ENCODE data around the gene SMIM20. TPM values are rescaled to one million over a fixed set of nuclear protein-coding genes. Genes with fewer than 3 reads are reported as not detected.
"Not testable (repeated sequence)": the region's sequence is repeated elsewhere in the genome, so short reads cannot be mapped to it uniquely, and the experiment has no call there.

Gene SMIM20
- 10 to 100 TPM; 27.8 to 52.1 TPM for total RNA-seq

DNA sequence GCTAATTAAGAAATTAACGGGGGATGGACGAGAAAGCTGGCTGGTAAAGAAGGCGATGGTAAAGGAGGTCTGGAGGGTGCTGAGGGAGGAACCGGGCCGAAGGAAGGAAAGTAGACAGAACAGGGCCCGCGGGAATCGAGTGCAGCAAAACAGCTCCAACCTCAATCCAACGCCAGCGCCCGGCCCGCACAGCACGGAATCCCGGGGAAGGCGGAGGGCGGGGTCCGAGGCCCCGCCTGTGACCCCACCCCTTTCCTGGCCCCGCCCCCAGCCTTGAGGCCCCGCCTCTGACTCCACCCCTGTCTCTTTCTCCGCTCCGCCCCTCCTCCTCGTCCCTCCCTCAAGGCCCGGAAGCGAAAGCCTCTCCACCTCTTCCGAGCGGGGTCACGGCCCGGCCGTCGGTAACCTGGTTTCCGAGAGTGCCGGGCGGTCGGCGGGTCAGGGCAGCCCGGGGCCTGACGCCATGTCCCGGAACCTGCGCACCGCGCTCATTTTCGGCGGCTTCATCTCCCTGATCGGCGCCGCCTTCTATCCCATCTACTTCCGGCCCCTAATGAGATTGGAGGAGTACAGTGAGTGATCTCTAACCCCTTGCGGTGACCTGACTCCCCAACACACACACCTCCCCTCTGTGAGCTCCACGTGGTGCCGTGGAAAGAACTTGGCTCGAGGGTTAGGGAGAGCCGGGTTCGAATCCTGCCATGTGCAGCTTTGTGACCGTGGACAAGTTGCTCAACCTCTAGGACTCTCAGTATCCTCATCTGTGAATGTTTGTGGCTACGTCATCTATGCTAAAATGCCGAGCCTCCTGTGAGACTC is at the start of gene SMIM20:
SMIM20 (plus strand) TSS at position 370 of the 819 bp plus-strand sequence; CDS start at position 464, 94 bp downstream.
- H3K36me3 ChIP-seq = no peaks in the 10 kb centered on the region
- peak; percentile 91 for DNase-seq (ENCODE audit: low spot score)
- H3K27ac ChIP-seq = peak within 1 kb of the TSS; percentile 81 to 87
- H3K27me3 ChIP-seq = no peaks in the 10 kb centered on the region
- no peaks in the 10 kb centered on the region for H3K9me3 ChIP-seq
- H3K4me3 ChIP-seq = peak within 1 kb of the TSS; percentile 61 to 69
- TF ChIP-seq, protein P1, sequence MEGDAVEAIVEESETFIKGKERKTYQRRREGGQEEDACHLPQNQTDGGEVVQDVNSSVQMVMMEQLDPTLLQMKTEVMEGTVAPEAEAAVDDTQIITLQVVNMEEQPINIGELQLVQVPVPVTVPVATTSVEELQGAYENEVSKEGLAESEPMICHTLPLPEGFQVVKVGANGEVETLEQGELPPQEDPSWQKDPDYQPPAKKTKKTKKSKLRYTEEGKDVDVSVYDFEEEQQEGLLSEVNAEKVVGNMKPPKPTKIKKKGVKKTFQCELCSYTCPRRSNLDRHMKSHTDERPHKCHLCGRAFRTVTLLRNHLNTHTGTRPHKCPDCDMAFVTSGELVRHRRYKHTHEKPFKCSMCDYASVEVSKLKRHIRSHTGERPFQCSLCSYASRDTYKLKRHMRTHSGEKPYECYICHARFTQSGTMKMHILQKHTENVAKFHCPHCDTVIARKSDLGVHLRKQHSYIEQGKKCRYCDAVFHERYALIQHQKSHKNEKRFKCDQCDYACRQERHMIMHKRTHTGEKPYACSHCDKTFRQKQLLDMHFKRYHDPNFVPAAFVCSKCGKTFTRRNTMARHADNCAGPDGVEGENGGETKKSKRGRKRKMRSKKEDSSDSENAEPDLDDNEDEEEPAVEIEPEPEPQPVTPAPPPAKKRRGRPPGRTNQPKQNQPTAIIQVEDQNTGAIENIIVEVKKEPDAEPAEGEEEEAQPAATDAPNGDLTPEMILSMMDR (IDR thresholded peaks at IDR 0.05) = peak in 1 of 2 donors; percentile 19
- H3K4me1 ChIP-seq = peaks cover 0 to 22% of the 10 kb centered on the region in 2 donors

DNA sequence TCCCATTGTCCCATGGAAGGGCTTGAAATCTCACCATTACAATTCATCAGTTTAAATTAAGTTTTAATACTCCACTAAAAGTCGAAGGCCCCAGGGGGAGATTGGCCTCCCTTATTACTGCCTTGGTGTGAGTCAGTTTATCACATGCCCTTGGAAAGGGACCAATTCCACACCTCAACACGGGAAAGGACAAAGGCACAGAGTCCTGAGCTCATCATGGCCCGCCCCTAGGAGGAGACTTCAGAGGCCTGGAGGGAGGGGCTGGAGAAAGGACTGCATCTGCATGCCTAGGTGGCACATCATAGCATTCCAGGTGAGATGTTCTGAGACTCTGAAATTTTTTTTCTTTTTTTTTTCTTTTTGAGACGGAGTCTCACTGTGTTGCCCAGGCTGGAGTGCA is 48.4 kb upstream of the SMIM20 start:
- Histone ChIP-seq H3K9me3 (no peaks in the 10 kb centered on the region), H3K27me3 (no peaks in the 10 kb centered on the region), H3K4me1 (peaks cover 0 to 21% of the 10 kb centered on the region in 2 donors), H3K4me3 (no peak overlapping the region), H3K27ac (no peak overlapping the region), H3K36me3 (no peaks in the 10 kb centered on the region)
- TF ChIP-seq, protein P1 (IDR thresholded peaks at IDR 0.05) = no peak
- DNase-seq (ENCODE audit: low spot score) = no peak

DNA sequence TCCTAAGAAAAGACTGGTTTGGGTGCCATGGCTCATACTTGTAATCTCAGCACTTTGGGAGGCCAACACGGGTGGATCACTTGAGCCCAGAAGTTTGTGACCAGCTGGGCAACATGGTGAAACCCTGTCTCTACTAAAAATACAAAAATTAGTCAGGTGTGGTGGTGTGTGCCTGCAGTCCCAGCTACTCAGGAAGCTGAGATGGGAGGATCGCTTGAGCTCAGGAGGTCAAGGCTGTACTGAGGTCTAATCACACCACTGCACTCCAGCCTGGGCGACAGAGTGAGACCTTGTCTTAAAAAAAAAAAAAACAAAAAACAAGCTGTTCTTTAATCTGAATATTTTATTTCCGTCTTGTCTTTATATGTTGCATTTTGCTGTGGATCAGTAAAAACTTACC is 47.6 kb upstream of the SMIM20 start:
- peaks cover 0 to 18% of the 10 kb centered on the region in 2 donors for H3K4me1 ChIP-seq
- not testable (repeated sequence) for H3K27me3 ChIP-seq; H3K9me3 ChIP-seq; H3K36me3 ChIP-seq; H3K4me3 ChIP-seq; DNase-seq (ENCODE audit: low spot score); H3K27ac ChIP-seq

DNA sequence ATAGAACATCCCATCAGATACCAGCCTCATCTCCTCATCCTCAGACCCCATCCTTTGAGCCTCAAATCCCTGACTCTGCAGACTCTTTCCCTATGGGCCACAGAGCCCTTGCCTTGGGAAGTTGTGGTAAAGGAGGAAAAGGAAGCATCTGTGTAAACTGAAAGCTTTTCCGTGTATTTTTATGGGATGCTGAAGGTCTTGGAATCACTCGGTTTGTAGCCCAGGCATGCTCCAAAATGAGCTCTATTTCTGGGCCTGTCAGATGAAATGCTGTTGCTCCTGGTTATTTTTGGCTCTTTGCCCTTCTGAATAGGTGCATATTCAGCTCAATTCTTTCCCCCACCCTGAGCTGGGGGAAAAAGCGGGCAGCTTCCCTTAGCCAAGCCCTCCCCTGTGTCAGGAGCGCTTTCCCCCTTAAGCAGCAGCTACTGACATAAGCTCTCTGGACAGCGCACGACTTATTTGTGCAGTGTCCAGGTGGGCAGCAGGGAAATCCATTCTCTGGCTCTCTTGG is 46.2 kb upstream of the SMIM20 start:
- Histone ChIP-seq H3K9me3 (no peaks in the 10 kb centered on the region), H3K36me3 (no peaks in the 10 kb centered on the region), H3K27ac (no peak overlapping the region), H3K4me3 (no peak overlapping the region), H3K27me3 (no peaks in the 10 kb centered on the region), H3K4me1 (peaks cover 0 to 10% of the 10 kb centered on the region in 2 donors)
- TF ChIP-seq, protein P1 (IDR thresholded peaks at IDR 0.05) = no peak
- no peak for DNase-seq (ENCODE audit: low spot score)

DNA sequence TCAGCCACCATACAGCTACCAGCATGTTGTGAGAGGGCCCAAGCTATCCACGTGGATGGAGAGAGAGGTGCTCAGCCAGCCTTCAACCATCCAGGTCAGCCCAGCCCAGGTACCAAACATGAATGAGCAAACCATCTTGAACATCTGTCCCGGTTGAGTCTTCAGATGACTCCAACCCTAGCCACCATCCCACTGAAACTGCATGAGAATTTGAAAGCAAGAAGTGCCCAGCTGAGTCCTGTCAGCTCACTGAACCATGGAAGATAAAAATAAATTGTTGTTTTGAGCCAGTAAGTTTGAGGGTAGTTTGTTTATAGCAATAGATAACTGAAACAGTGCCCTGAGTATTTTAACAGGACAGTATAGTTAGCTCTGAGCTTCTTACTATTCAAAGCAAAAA is 43.9 kb upstream of the SMIM20 start:
- TF ChIP-seq, protein P1 (IDR thresholded peaks at IDR 0.05) = no peak

DNA sequence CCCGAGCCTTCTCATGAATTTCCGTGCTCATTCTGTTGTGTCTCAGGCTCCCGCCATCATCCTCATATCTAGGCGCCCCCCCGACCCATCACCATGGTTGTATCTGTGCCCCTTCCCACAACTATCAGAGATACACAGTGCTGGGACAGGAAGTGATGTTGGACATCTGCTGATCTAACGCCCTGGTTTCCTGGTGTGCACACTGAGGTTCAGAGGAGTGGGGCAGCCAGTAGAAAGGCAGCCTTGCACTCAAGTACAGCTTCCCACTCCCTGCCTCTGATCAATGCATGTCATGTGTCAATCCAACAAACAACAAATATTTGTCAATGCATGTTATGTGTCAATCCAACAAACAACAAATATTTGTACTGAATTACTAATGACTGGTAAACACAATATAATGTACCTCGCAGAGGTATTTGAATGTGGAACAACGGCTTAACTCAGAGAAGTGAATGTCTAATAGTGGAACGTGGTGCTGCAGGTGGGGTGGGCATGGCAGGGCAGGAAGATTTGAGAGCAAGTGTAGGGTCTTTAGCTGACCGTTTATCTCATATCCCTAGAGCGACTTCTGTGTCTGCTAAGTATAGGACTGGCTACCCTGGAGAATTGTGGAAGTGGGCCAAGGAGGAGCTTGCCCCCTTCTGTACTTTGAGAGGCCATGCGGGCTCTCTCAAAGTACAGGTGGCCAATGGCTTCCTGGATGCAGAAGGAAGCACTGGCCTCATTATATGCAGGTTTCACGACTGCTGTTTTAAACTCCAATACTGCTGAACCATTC is 41.0 kb upstream of the SMIM20 start:
- no peaks in the 10 kb centered on the region for H3K36me3 ChIP-seq
- no peak for DNase-seq (ENCODE audit: low spot score)
- no peak overlapping the region for H3K27ac ChIP-seq
- TF ChIP-seq, protein P1 (IDR thresholded peaks at IDR 0.05) = no peak
- H3K4me1 ChIP-seq = no peaks in the 10 kb centered on the region
- no peak overlapping the region for H3K4me3 ChIP-seq
- H3K27me3 ChIP-seq = no peaks in the 10 kb centered on the region
- H3K9me3 ChIP-seq = no peaks in the 10 kb centered on the region

More for the DNA sequence above, 43.9 kb upstream of the SMIM20 start:
- H3K27ac ChIP-seq = no peak overlapping the region
- no peaks in the 10 kb centered on the region for H3K36me3 ChIP-seq
- H3K4me1 ChIP-seq = no peaks in the 10 kb centered on the region
- no peaks in the 10 kb centered on the region for H3K9me3 ChIP-seq
- no peak for DNase-seq (ENCODE audit: low spot score)
- H3K4me3 ChIP-seq = no peak overlapping the region
- no peaks in the 10 kb centered on the region for H3K27me3 ChIP-seq
